Measurements from ENCODE around the gene TET1. TPM values are rescaled to one million over a fixed set of nuclear protein-coding genes. Genes with fewer than 3 reads are reported as not detected.

The TET1 gene
- total and polyA plus RNA-seq, 2 experiments from 2014 or later: 37.2 to 90.5 TPM

DNA sequence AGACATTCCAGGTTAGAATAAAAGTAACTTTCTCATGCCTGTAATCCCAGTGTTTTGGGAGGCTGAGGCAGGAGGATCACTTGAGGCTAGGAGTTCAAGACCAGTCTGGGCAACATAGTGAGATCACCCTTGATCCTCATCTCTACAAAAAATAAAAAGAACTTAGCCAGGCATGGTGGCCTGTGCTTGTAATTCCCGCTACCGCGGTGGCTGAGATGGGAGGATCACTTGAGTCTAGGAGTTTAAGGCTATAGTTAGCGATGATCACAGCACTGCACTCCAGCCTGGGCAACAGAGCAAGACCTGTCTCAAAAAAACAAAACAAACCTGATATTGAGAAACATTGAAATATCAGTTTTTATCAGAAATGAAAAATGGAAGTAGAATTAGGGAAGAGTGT lies 4.6 kb downstream of the TET1 start (continued):
- TF ChIP-seq, protein P1, sequence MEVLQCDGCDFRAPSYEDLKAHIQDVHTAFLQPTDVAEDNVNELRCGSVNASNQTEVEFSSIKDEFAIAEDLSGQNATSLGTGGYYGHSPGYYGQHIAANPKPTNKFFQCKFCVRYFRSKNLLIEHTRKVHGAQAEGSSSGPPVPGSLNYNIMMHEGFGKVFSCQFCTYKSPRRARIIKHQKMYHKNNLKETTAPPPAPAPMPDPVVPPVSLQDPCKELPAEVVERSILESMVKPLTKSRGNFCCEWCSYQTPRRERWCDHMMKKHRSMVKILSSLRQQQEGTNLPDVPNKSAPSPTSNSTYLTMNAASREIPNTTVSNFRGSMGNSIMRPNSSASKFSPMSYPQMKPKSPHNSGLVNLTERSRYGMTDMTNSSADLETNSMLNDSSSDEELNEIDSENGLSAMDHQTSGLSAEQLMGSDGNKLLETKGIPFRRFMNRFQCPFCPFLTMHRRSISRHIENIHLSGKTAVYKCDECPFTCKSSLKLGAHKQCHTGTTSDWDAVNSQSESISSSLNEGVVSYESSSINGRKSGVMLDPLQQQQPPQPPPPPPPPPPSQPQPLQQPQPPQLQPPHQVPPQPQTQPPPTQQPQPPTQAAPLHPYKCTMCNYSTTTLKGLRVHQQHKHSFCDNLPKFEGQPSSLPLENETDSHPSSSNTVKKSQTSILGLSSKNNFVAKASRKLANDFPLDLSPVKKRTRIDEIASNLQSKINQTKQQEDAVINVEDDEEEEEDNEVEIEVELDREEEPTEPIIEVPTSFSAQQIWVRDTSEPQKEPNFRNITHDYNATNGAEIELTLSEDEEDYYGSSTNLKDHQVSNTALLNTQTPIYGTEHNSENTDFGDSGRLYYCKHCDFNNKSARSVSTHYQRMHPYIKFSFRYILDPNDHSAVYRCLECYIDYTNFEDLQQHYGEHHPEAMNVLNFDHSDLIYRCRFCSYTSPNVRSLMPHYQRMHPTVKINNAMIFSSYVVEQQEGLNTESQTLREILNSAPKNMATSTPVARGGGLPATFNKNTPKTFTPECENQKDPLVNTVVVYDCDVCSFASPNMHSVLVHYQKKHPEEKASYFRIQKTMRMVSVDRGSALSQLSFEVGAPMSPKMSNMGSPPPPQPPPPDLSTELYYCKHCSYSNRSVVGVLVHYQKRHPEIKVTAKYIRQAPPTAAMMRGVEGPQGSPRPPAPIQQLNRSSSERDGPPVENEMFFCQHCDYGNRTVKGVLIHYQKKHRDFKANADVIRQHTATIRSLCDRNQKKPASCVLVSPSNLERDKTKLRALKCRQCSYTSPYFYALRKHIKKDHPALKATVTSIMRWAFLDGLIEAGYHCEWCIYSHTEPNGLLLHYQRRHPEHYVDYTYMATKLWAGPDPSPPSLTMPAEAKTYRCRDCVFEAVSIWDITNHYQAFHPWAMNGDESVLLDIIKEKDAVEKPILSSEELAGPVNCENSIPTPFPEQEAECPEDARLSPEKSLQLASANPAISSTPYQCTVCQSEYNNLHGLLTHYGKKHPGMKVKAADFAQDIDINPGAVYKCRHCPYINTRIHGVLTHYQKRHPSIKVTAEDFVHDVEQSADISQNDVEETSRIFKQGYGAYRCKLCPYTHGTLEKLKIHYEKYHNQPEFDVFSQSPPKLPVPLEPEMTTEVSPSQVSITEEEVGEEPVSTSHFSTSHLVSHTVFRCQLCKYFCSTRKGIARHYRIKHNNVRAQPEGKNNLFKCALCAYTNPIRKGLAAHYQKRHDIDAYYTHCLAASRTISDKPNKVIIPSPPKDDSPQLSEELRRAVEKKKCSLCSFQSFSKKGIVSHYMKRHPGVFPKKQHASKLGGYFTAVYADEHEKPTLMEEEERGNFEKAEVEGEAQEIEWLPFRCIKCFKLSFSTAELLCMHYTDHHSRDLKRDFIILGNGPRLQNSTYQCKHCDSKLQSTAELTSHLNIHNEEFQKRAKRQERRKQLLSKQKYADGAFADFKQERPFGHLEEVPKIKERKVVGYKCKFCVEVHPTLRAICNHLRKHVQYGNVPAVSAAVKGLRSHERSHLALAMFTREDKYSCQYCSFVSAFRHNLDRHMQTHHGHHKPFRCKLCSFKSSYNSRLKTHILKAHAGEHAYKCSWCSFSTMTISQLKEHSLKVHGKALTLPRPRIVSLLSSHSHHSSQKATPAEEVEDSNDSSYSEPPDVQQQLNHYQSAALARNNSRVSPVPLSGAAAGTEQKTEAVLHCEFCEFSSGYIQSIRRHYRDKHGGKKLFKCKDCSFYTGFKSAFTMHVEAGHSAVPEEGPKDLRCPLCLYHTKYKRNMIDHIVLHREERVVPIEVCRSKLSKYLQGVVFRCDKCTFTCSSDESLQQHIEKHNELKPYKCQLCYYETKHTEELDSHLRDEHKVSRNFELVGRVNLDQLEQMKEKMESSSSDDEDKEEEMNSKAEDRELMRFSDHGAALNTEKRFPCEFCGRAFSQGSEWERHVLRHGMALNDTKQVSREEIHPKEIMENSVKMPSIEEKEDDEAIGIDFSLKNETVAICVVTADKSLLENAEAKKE (CRISPR knock-in tag; IDR thresholded peaks at IDR 0.05): no peak
- TF ChIP-seq EZH2phosphoT487 (IDR thresholded peaks at IDR 0.05; ENCODE audit: unreplicated experiment): no peak
- no peak for TF ChIP-seq EZH2 (IDR thresholded peaks at IDR 0.05; ENCODE audit: low read depth, unreplicated experiment)
- no peak for TF ChIP-seq NANOG (IDR thresholded peaks at IDR 0.05; ENCODE audit: borderline replicate concordance)
- TF ChIP-seq POLR2AphosphoS5 (IDR thresholded peaks at IDR 0.05; ENCODE audit: low read depth): no peak
- no peak for TF ChIP-seq JUNB (IDR thresholded peaks at IDR 0.05; ENCODE audit: unreplicated experiment)
- TF ChIP-seq, protein P2, sequence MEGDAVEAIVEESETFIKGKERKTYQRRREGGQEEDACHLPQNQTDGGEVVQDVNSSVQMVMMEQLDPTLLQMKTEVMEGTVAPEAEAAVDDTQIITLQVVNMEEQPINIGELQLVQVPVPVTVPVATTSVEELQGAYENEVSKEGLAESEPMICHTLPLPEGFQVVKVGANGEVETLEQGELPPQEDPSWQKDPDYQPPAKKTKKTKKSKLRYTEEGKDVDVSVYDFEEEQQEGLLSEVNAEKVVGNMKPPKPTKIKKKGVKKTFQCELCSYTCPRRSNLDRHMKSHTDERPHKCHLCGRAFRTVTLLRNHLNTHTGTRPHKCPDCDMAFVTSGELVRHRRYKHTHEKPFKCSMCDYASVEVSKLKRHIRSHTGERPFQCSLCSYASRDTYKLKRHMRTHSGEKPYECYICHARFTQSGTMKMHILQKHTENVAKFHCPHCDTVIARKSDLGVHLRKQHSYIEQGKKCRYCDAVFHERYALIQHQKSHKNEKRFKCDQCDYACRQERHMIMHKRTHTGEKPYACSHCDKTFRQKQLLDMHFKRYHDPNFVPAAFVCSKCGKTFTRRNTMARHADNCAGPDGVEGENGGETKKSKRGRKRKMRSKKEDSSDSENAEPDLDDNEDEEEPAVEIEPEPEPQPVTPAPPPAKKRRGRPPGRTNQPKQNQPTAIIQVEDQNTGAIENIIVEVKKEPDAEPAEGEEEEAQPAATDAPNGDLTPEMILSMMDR (conservative IDR thresholded peaks at IDR 0.05; ENCODE audit: low read depth in 2 of 2): no peak

DNA sequence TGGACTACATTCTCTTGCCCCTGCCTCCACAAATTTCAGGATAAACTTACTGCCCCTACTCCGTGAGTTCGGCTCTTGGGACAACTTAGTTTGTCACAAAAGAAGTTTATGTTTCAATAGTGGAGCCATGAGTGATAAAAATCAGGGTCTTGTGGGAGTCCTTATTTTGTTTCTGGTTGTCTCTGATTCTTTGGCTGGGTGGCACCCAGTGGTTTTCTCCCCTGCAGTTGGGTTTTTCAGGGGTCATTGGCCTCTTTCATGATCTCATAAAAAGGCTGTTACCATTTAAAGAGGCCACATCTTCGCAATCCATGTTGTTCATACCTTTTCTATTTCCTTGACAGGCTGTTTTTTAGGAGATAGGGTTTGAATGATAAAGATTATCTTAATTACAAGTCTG lies 5.5 kb downstream of the TET1 start:
- Histone ChIP-seq H3K4me1 (ENCODE audit: insufficient read depth) (peaks cover 50% of the 10 kb centered on the region), H3K4me3 (peak overlapping the region; percentile 2; the same call in 1 of the 2 replicates), H3K27ac (ENCODE audit: low read depth) (peak overlapping the region; percentile 3; the same call in 1 of the 2 replicates), H3F3A (replicated peaks; ENCODE audit: low read depth) (0 out of 2 replicates have a peak, but pooled peaks cover 4% of the 10 kb centered on the region), H3K36me3 (ENCODE audit: insufficient read depth) (no peaks in the 10 kb centered on the region), H3K4me2 (peak overlapping the region; percentile 61), H3K9me2 (ENCODE audit: insufficient read depth) (no peaks in the 10 kb centered on the region), H3K27me3 (ENCODE audit: insufficient read depth) (no peaks in the 10 kb centered on the region), H2AFZ (no peak overlapping the region), H4K20me1 (replicated peaks; ENCODE audit: insufficient read depth) (peaks cover 43% of the 10 kb centered on the region), H3K79me2 (replicated peaks; ENCODE audit: insufficient read depth) (peaks cover 96% of the 10 kb centered on the region)
- Mint-ChIP-seq H3K27me3 (ENCODE audit: insufficient read depth, low read depth, poor library complexity) (peaks cover 10% of the 10 kb centered on the region), H3K4me3 (peak overlapping the region; percentile 41; the same call in 1 of the 3 replicates), H3K9me3 (no peaks in the 10 kb centered on the region), H3K4me1 (peaks cover 45% of the 10 kb centered on the region), H3K27ac (peak overlapping the region; percentile 89), H3K36me3 (ENCODE audit: low read depth) (peaks cover 20% of the 10 kb centered on the region)
- no peak for ATAC-seq
- no peak for DNase-seq (ENCODE audit: low spot score)
- TF ChIP-seq, protein P3, sequence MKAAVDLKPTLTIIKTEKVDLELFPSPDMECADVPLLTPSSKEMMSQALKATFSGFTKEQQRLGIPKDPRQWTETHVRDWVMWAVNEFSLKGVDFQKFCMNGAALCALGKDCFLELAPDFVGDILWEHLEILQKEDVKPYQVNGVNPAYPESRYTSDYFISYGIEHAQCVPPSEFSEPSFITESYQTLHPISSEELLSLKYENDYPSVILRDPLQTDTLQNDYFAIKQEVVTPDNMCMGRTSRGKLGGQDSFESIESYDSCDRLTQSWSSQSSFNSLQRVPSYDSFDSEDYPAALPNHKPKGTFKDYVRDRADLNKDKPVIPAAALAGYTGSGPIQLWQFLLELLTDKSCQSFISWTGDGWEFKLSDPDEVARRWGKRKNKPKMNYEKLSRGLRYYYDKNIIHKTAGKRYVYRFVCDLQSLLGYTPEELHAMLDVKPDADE (IDR thresholded peaks at IDR 0.05): no peak
- no peak for TF ChIP-seq EZH2phosphoT487 (IDR thresholded peaks at IDR 0.05; ENCODE audit: unreplicated experiment)
- TF ChIP-seq POLR2AphosphoS5 (IDR thresholded peaks at IDR 0.05; ENCODE audit: low read depth): no peak
- TF ChIP-seq, protein P2 (conservative IDR thresholded peaks at IDR 0.05; ENCODE audit: low read depth in 2 of 2): no peak
- no peak for TF ChIP-seq CREB1 (CRISPR knock-in tag; IDR thresholded peaks at IDR 0.05; ENCODE audit: low read depth)
- no peak for TF ChIP-seq ZNF114 (CRISPR knock-in tag; IDR thresholded peaks at IDR 0.05)

Data from GM23338 (cell line).